ENCODE data around the gene OSBPL10. TPM values are rescaled to one million over a fixed set of nuclear protein-coding genes. Genes with fewer than 3 reads are reported as not detected.
"Not testable (repeated sequence)": the region's sequence is repeated elsewhere in the genome, so short reads cannot be mapped to it uniquely, and the experiment has no call there.

OSBPL10 gene
- total RNA-seq, 2 donors from 2014 or later = 2.2 to 5.1 TPM

DNA sequence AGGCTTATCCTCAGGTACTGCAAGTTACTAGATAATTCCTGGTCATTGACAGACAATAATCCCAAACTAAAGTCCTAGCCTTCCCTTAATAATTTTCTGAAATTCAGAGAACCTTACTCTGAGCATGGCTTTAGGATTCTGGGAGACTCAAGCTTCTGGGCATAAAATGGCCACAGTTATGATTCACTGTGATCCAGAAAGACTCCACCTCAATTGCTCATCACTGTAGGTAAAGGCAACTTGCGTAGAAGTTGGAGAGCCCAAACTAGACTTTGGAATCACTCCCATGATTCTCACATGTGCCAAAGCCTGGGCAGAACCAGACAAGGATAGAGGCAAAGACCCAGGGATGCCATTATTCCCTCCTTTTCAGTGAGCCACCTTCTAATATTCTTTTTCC lies 195.3 kb downstream of the OSBPL10 start:
- no peaks in the 10 kb centered on the region for H3K4me1 Mint-ChIP-seq (ENCODE audit: low read depth)
- H3K27ac Mint-ChIP-seq = no peak overlapping the region
- ATAC-seq (replicated peaks in 1 of 2) = no peak
- H3K36me3 Mint-ChIP-seq (ENCODE audit: insufficient read depth in 2 of 2) = no peaks in the 10 kb centered on the region
- peaks cover 0 to 3% of the 10 kb centered on the region in 2 donors for H3K9me3 Mint-ChIP-seq
- peaks cover 4% of the 10 kb centered on the region for H3K27me3 Mint-ChIP-seq (ENCODE audit: low read depth)
- DNase-seq = no peak
- no peak overlapping the region for H3K4me3 Mint-ChIP-seq

DNA sequence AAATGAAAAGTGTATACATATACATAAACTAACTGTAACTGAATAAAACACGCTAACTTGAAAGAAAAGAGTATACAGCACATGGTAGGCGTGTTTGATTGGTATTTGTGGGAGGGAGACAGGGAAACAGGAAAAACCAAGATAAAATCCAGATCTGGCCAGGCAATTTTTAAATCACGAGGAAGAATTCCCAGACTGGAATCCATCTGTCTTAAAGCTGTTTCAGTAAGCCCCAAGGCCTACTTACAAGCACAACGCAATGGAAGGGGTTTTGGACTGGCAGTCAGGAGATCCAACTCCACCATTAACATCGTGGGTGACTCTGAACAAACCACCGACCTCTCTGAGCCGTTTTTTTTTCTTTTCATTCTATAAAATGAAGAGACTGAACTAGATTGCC lies 195.8 kb downstream of the OSBPL10 start:
- Mint-ChIP-seq H3K4me3 (no peak overlapping the region), H3K27me3 (ENCODE audit: low read depth) (no peaks in the 10 kb centered on the region), H3K27ac (no peak overlapping the region), H3K4me1 (ENCODE audit: low read depth) (no peaks in the 10 kb centered on the region), H3K36me3 (ENCODE audit: insufficient read depth in 2 of 2) (no peaks in the 10 kb centered on the region), H3K9me3 (peaks cover 0 to 3% of the 10 kb centered on the region in 2 donors)
- no peak for DNase-seq
- no peak for ATAC-seq (replicated peaks in 1 of 2)

DNA sequence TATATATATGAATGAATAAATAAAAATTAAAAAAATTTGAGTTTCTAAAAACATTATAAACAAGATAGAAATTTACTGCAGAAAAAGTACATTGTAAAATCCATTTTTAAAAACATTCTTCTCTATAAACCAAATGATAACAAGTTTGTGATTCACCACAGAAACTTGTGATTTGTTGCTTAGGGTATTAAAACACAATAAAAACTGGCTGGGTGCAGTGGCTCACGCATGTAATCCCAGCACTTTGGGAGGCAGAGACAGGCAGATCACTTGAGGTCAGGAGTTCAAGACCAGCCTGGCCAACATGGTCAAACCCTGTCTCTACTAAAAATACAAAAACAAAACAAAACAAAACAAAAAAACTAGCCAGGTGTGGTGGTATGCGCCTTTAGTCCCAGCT lies 197.2 kb downstream of the OSBPL10 start:
- H3K4me1 Mint-ChIP-seq (ENCODE audit: low read depth); DNase-seq; H3K4me3 Mint-ChIP-seq; H3K9me3 Mint-ChIP-seq; ATAC-seq (replicated peaks in 1 of 2); H3K27ac Mint-ChIP-seq; H3K27me3 Mint-ChIP-seq (ENCODE audit: low read depth); H3K36me3 Mint-ChIP-seq (ENCODE audit: insufficient read depth in 2 of 2): not testable (repeated sequence)

DNA sequence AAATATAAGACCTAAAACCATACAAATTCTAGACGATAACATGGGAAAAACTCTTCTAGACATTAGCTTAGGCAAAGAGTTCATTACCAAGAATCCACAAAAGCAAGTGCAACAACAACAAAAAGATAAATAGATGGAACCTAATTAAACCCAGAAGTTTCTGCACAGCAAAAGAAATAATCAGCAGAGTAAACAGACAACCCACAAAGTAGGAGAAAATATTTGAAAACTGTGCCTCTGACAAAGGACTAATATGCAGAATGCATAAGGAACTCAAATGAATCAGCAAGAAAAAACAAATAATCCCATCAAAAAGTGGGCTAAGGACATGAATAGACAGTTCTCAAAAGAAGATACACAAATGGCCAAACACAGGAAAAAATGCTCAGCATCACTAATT lies 198.8 kb downstream of the OSBPL10 start:
- ATAC-seq (replicated peaks in 1 of 2); H3K9me3 Mint-ChIP-seq; H3K4me1 Mint-ChIP-seq (ENCODE audit: low read depth); H3K27ac Mint-ChIP-seq; H3K36me3 Mint-ChIP-seq (ENCODE audit: insufficient read depth in 2 of 2); H3K4me3 Mint-ChIP-seq; DNase-seq; H3K27me3 Mint-ChIP-seq (ENCODE audit: low read depth): not testable (repeated sequence)

DNA sequence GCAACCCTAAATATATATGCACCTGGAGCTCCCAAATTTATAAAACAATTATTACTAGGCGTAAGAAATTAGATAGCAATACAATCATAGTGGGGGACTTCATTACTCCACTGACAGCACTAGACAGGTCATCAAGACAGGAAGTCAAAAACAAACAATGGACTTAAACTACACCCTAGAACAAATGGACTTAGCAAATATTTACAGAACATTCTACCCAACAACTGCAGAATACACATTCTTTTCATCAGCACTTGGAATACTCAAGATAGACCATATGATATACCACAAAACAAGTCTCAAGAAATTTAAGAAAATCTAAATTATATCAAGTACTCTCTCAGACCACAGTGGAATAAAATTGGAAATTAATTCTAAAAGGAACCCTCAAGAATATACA lies 201.5 kb downstream of the OSBPL10 start:
- H3K9me3 Mint-ChIP-seq = peaks cover 2 to 7% of the 10 kb centered on the region in 2 donors
- peaks cover 12% of the 10 kb centered on the region for H3K4me1 Mint-ChIP-seq (ENCODE audit: low read depth)
- peaks cover 6 to 8% of the 10 kb centered on the region in 2 donors for H3K36me3 Mint-ChIP-seq (ENCODE audit: insufficient read depth in 2 of 2)
- DNase-seq = no peak
- H3K4me3 Mint-ChIP-seq = no peak overlapping the region
- ATAC-seq (replicated peaks in 1 of 2) = no peak
- peaks cover 13% of the 10 kb centered on the region for H3K27me3 Mint-ChIP-seq (ENCODE audit: low read depth)
- no peak overlapping the region for H3K27ac Mint-ChIP-seq

DNA sequence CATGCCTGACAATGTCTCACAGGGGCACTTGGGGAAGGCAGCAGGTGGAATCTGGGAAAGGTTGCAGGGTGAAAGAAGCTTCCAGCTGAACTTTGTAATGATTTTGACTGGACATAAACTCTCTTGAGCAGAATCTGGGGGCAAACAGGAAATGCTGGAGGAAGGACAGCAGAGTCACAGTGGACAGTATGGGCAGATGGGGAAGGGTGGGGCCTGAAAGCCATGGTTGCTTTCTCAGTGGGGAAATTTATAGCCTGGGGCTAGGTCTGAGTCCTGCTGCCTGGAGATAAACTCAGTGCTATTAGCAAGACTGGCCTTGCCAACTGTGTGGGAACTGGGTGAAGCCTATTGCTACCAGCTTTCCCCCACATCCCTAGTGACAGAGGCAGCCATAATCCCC lies 203.2 kb downstream of the OSBPL10 start:
- Mint-ChIP-seq H3K27me3 (ENCODE audit: low read depth) (peaks cover 20% of the 10 kb centered on the region), H3K36me3 (ENCODE audit: insufficient read depth in 2 of 2) (peaks cover 6 to 8% of the 10 kb centered on the region in 2 donors), H3K4me1 (ENCODE audit: low read depth) (peaks cover 20% of the 10 kb centered on the region), H3K9me3 (peaks cover 2 to 7% of the 10 kb centered on the region in 2 donors), H3K4me3 (no peak overlapping the region), H3K27ac (no peak overlapping the region)
- ATAC-seq (replicated peaks in 1 of 2) = no peak
- no peak for DNase-seq

DNA sequence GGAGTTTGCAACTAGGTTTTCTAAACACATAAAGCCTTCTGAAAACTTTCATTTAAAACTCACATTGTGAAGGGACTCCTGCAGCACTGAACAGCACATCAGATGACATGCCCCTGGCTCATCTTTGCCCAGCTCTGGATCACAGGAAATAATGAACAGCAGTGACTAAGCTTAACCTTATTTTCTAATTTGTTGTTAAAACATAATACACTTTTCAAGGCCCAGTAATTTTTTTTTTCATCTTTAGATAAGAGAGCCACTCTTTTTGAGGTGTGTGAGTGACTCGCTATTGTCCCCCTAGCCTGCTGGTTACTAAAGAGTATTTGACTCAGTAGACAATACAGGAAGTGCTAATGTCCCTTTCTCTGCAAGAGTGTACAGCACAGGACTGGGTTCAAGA lies 204.0 kb downstream of the OSBPL10 start:
- Mint-ChIP-seq H3K9me3 (peaks cover 2 to 5% of the 10 kb centered on the region in 2 donors), H3K4me3 (no peak overlapping the region), H3K4me1 (ENCODE audit: low read depth) (peaks cover 28% of the 10 kb centered on the region), H3K27me3 (ENCODE audit: low read depth) (peaks cover 20% of the 10 kb centered on the region), H3K27ac (no peak overlapping the region), H3K36me3 (ENCODE audit: insufficient read depth in 2 of 2) (peaks cover 6 to 8% of the 10 kb centered on the region in 2 donors)
- ATAC-seq (replicated peaks in 1 of 2) (peak; percentile 29 to 49), DNase-seq (no peak)

DNA sequence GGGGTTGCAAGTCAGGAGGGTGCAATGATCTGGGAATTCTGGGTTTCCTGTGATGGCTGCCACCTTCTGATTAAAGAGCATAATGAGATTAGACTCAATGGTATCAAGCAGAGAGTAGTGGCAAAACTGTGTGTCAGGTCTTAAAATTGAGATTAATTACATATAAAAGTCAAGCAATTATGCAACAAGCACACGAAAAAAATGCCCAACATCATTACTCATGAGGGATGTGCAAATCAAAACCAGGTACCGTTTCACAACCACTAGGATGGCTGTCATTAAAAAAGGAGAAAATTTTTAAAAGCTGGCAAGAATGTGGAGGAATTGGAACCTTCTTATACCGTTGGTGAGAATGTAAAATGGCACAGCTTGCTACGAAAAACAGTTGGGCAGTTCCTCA lies 205.0 kb downstream of the OSBPL10 start:
- H3K36me3 Mint-ChIP-seq (ENCODE audit: insufficient read depth in 2 of 2) = peaks cover 6 to 8% of the 10 kb centered on the region in 2 donors
- ATAC-seq (replicated peaks in 1 of 2) (no peak), DNase-seq (no peak)
- H3K4me3 Mint-ChIP-seq = no peak overlapping the region
- no peak overlapping the region for H3K27ac Mint-ChIP-seq
- peaks cover 2 to 4% of the 10 kb centered on the region in 2 donors for H3K9me3 Mint-ChIP-seq
- peaks cover 20% of the 10 kb centered on the region for H3K27me3 Mint-ChIP-seq (ENCODE audit: low read depth)
- peaks cover 36% of the 10 kb centered on the region for H3K4me1 Mint-ChIP-seq (ENCODE audit: low read depth)

DNA sequence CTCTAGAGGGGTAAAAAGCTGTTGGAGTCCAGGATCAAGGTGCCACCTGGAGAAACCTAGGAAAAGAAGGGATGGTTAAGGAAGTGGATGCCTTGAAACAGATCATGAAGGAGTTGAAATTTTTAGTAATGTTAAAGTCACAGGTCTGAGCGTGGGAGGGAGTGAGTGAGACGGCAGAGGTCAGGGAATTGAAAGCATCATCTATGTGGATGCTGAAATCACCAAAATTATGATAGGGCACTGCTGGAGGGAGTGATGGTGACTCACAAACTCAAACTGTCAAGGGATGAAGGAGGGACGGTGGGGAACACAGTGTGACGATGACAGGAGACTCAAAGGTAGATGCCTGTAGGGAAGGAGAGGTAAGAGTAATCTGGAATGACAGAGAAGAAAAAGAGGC lies 205.7 kb downstream of the OSBPL10 start:
- peaks cover 6 to 8% of the 10 kb centered on the region in 2 donors for H3K36me3 Mint-ChIP-seq (ENCODE audit: insufficient read depth in 2 of 2)
- H3K27me3 Mint-ChIP-seq (ENCODE audit: low read depth) = peaks cover 20% of the 10 kb centered on the region
- no peak overlapping the region for H3K4me3 Mint-ChIP-seq
- DNase-seq (no peak), ATAC-seq (replicated peaks in 1 of 2) (no peak)
- H3K4me1 Mint-ChIP-seq (ENCODE audit: low read depth) = peaks cover 39% of the 10 kb centered on the region
- H3K9me3 Mint-ChIP-seq = peaks cover 2 to 4% of the 10 kb centered on the region in 2 donors
- no peak overlapping the region for H3K27ac Mint-ChIP-seq

DNA sequence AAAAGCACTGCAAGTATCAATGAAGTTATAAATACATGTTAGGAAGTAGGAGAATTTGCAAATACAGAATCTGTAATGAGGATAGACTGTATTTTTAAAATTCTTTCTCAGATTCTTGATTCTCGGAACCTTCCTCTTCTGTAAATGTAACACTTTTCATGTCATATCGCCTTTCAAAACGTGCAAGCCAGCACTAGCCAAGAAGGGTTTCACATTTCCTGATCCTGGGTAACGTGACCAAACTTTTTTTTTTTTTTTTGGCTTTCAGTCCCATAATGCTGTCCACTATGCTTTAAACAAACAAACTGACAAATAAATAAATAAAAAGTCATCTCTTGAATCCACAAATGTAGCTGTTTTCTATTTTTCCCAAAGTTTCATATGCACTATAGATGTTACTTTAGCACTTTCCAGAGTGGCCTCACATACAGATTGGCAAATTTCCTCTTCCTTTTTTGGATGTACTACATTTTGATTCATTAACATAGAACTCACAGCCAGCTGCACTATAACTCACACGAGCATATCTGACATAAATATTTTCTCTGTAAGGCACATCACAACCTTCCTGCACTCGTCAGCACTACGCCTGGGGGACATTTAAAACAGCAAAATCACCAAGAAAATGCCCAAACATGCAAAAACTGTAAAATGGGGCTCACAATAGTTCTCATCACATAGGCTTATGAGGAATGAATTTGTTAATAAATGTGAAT lies 208.1 kb downstream of the OSBPL10 start:
- Mint-ChIP-seq H3K27ac (peak overlapping the region; percentile 43), H3K27me3 (ENCODE audit: low read depth) (peaks cover 20% of the 10 kb centered on the region), H3K9me3 (peaks cover 0 to 2% of the 10 kb centered on the region in 2 donors), H3K36me3 (ENCODE audit: insufficient read depth in 2 of 2) (peaks cover 0 to 6% of the 10 kb centered on the region in 2 donors), H3K4me3 (peak overlapping the region; percentile 24 to 47), H3K4me1 (ENCODE audit: low read depth) (peaks cover 47% of the 10 kb centered on the region)
- DNase-seq = no peak
- ATAC-seq (replicated peaks in 1 of 2) = no peak

DNA sequence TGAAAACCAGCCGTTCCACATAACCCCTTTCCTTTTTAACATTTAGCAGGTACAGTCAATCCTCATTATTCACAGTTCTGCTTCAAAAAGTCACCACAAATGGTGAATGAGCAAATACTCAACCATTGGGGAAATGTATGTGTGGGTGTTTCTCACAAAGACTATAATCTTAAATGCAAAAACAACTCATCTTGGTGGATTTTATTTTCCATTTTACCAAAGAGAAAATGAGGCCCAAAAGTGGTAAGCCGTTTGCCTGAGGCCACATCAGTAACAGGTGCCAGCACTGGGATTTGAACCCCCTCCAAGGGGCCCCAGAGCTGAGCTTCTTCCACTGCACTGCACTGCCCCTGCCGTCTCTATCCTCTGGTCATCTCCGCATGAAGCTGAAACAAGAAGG lies 208.8 kb downstream of the OSBPL10 start:
- Mint-ChIP-seq H3K36me3 (ENCODE audit: insufficient read depth in 2 of 2) (peaks cover 0 to 5% of the 10 kb centered on the region in 2 donors), H3K27ac (peak overlapping the region; percentile 43), H3K27me3 (ENCODE audit: low read depth) (peaks cover 20% of the 10 kb centered on the region), H3K4me1 (ENCODE audit: low read depth) (peaks cover 53% of the 10 kb centered on the region), H3K4me3 (peak overlapping the region; percentile 24 to 47), H3K9me3 (peaks cover 0 to 2% of the 10 kb centered on the region in 2 donors)
- ATAC-seq (replicated peaks in 1 of 2) (peak; percentile 76 to 79), DNase-seq (peak in 1 of 2 donors; percentile 25)

DNA sequence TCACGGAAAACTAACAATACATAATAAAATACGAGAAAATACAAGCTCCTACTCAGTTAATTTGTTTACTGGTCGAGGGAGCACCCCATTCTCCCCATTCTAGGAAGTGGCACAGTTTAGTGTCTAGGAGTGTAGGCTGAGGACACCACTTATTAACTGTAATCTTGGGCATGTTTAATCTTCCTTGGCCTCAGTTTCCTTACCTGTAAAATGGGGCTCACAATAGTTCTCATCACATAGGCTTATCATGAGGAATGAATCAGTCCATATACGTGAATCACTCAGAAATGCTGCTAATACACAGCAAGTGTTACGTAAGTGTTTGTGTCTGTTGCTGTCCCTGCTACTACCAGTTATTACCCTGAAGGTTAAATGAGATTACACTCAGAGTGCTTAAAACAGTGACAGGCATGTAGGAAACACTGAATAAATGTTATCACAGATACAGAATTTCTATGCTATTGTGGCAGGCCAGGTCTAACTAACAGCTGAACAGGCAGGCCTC lies 210.2 kb downstream of the OSBPL10 start:
- DNase-seq (no peak), ATAC-seq (replicated peaks in 1 of 2) (no peak)
- H3K36me3 Mint-ChIP-seq (ENCODE audit: insufficient read depth in 2 of 2) = peaks cover 0 to 4% of the 10 kb centered on the region in 2 donors
- no peak overlapping the region for H3K4me3 Mint-ChIP-seq
- no peak overlapping the region for H3K27ac Mint-ChIP-seq
- H3K4me1 Mint-ChIP-seq (ENCODE audit: low read depth) = peaks cover 58% of the 10 kb centered on the region
- peaks cover 0 to 2% of the 10 kb centered on the region in 2 donors for H3K9me3 Mint-ChIP-seq
- peaks cover 18% of the 10 kb centered on the region for H3K27me3 Mint-ChIP-seq (ENCODE audit: low read depth)

DNA sequence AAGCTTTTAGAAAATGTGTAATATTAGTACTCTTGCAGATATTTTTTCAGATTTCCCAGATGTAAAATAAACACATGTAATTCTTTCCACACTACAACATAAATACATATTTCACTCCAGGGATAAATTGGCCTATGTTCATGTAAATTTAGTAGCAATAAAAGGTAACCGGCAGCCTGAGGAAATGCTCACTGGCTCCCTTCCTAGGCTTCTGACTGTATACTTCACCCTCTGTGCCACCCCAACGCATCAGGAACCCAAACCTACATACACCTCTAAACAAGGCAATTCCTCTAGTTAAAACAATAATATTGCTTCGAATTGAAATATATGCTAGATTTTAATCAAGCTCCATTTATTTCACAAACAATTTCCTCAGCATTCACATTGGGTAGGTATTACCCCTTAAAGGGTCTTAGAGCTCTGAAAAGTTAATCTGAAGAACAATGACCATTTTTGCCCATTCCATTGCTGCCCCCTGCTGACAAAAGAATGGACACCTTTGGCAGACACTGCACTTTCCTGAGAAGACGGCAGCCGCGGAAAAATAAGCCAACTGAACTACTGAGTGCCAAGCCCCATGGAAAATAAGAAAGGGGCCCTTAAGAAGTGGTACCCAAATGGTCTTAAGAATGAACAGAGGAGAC lies 212.5 kb downstream of the OSBPL10 start:
- Mint-ChIP-seq H3K27ac (no peak overlapping the region), H3K4me3 (no peak overlapping the region), H3K36me3 (ENCODE audit: insufficient read depth in 2 of 2) (no peaks in the 10 kb centered on the region), H3K4me1 (ENCODE audit: low read depth) (peaks cover 54% of the 10 kb centered on the region), H3K27me3 (ENCODE audit: low read depth) (no peaks in the 10 kb centered on the region), H3K9me3 (no peaks in the 10 kb centered on the region)
- ATAC-seq (replicated peaks in 1 of 2) (peak; percentile 46 to 50), DNase-seq (peak; percentile 61 to 66)

All from activated T-cell treated with anti-CD3 and anti-CD28 coated beads, Interleukin-2, amount 50 U/mL, for 72 hours (primary cell).